ENCODE measurements around the gene RAP1GDS1. TPM values are rescaled to one million over a fixed set of nuclear protein-coding genes. Genes with fewer than 3 reads are reported as not detected.

The RAP1GDS1 gene
- total and polyA plus RNA-seq, 12 donors: 5.9 to 38.1 (median 22.8) TPM

DNA sequence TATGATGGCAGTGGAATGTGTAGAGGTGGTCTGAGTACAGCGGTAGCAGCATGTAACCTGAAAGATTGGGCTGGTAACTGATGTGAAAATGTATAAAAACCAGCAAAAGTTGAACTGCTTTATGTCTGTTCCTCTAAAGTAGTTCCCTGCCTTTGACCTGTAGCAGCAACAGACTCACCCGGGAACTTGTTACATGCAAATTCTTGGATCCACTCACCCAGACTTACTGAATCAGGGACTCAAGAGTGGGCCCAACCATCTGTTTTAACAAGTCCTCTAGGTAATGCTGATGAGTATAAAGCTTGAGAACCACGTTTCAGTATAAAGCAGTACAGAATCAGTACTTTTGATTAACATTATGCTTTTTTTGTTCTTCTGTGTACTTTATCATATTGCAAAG is 84.7 kb downstream of the RAP1GDS1 start:
- 78 to 87% (median 81%) methylated on average over 3 of the region's 3 CpGs for WGBS, 4 donors
- DNase-seq: no peak
- Histone ChIP-seq H3K4me1 (replicated peaks in 1 of 2) (no peaks in the 10 kb centered on the region), H3K27me3 (no peaks in the 10 kb centered on the region), H3K27ac (no peak overlapping the region), H3K36me3 (replicated peaks in 1 of 2) (no peaks in the 10 kb centered on the region), H3K4me3 (no peak overlapping the region), H3K9me3 (replicated peaks in 1 of 3) (no peaks in the 10 kb centered on the region)
- intact Hi-C loops (cut with DNase I): no loop called here
- TF ChIP-seq POLR2A (IDR thresholded peaks at IDR 0.05): no peak
- TF ChIP-seq, protein P1, sequence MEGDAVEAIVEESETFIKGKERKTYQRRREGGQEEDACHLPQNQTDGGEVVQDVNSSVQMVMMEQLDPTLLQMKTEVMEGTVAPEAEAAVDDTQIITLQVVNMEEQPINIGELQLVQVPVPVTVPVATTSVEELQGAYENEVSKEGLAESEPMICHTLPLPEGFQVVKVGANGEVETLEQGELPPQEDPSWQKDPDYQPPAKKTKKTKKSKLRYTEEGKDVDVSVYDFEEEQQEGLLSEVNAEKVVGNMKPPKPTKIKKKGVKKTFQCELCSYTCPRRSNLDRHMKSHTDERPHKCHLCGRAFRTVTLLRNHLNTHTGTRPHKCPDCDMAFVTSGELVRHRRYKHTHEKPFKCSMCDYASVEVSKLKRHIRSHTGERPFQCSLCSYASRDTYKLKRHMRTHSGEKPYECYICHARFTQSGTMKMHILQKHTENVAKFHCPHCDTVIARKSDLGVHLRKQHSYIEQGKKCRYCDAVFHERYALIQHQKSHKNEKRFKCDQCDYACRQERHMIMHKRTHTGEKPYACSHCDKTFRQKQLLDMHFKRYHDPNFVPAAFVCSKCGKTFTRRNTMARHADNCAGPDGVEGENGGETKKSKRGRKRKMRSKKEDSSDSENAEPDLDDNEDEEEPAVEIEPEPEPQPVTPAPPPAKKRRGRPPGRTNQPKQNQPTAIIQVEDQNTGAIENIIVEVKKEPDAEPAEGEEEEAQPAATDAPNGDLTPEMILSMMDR (IDR thresholded peaks at IDR 0.05): no peak

DNA sequence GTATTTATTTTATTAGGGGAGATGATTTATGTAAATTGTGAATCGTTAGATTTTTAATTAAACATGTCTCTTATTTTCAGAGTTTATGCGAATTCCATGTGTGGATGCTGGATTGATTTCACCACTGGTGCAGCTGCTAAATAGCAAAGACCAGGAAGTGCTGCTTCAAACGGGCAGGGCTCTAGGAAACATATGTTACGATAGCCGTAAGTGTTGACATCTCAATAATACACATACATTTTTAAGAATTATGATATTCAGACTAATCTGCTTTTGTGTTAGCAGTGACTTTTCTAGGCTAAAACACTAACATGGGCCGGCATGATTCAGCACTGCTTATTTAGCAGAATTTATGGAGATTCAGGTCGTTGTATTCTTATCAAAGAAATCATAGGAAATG is 91.2 kb downstream of the RAP1GDS1 start:
- Histone ChIP-seq H3K4me3 (no peak overlapping the region), H3K27ac (no peak overlapping the region), H3K27me3 (no peaks in the 10 kb centered on the region), H3K9me3 (replicated peaks in 1 of 3) (no peaks in the 10 kb centered on the region), H3K4me1 (replicated peaks in 1 of 2) (no peaks in the 10 kb centered on the region), H3K36me3 (replicated peaks in 1 of 2) (peaks cover 0 to 4% of the 10 kb centered on the region in 2 donors)
- DNase-seq: no peak
- intact Hi-C loops (cut with DNase I): no loop called here
- WGBS, 4 donors: 50 to 59% (median 54%) methylated on average over 7 of the region's 7 CpGs
- no peak for TF ChIP-seq POLR2A (IDR thresholded peaks at IDR 0.05)
- TF ChIP-seq, protein P1 (IDR thresholded peaks at IDR 0.05): no peak

DNA sequence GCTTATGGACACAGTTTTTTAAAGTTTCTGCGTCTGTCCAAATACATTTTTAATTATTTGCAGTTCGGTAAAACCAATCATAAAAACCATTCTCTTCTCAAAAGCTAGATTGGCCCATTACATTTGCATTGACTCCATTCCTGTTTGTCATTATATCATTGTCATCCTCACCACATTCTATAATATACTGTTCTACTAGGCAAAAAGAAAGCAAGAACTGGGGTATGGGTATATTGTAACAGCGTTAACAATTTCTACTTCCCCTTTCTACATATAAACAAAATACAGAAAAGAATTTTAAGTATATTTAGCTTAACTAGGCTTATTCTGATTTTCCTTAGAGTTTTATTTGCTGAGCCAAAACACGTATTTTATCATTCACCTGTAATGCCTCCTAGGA is 91.8 kb downstream of the RAP1GDS1 start:
- Histone ChIP-seq H3K4me3 (no peak overlapping the region), H3K4me1 (replicated peaks in 1 of 2) (no peaks in the 10 kb centered on the region), H3K27ac (no peak overlapping the region), H3K9me3 (replicated peaks in 1 of 3) (no peaks in the 10 kb centered on the region), H3K36me3 (replicated peaks in 1 of 2) (peaks cover 0 to 4% of the 10 kb centered on the region in 2 donors), H3K27me3 (no peaks in the 10 kb centered on the region)
- DNase-seq: no peak
- TF ChIP-seq, protein P1 (IDR thresholded peaks at IDR 0.05): no peak
- no peak for TF ChIP-seq POLR2A (IDR thresholded peaks at IDR 0.05)
- 82 to 91% (median 84%) methylated on average over 4 of the region's 4 CpGs for WGBS, 4 donors
- intact Hi-C loops (cut with DNase I): no loop called here

DNA sequence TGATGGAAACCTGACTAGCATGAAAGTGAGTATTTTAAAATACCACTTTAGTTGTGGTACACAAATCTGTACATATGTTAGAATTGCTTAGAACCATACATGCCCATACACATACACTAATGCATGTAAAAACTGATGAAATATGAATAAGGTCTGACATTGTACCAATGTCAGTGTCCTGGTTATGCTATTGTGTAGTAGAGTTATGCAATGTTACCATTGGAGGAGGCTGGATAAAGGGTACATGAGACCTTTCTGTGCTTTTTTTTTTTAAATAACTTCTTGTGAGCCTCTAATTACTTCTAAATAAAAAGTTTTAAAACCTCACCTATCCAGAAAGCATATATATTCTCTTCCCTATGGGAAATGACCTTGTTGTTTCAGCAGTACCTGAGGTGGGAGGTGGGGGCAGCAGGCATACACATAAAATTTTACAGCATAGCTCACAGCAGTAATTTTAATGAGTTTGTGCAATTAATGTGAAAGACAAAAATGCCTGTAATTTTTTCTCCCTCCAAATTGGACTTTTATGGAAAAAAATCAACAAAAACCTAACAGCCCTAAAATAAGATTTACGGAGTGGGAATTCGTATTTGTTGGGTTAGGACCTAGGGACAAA is 97.6 kb downstream of the RAP1GDS1 start:
- no peaks in the 10 kb centered on the region for H3K36me3 ChIP-seq (replicated peaks in 1 of 2)
- 95 to 99% (median 97%) methylated on average over 2 of the region's 2 CpGs for whole genome bisulfite sequencing, 4 donors
- TF ChIP-seq POLR2A (IDR thresholded peaks at IDR 0.05): no peak
- TF ChIP-seq, protein P1 (IDR thresholded peaks at IDR 0.05): no peak
- H3K4me3 ChIP-seq: no peak overlapping the region
- H3K9me3 ChIP-seq (replicated peaks in 1 of 3): no peaks in the 10 kb centered on the region
- H3K27ac ChIP-seq: no peak overlapping the region
- DNase-seq: no peak
- H3K27me3 ChIP-seq: no peaks in the 10 kb centered on the region
- intact Hi-C loops (cut with DNase I): no loop called here
- no peaks in the 10 kb centered on the region for H3K4me1 ChIP-seq (replicated peaks in 1 of 2)

Data from adrenal gland (tissue), 12 donors.